ENCODE data around the gene SEMA3D. TPM values are rescaled to one million over a fixed set of nuclear protein-coding genes. Genes with fewer than 3 reads are reported as not detected.

Gene SEMA3D
- polyA plus RNA-seq, 1 donor from 2014 or later = 1.6 TPM

GRCh38 chr7:85103357-85103756 lies 83.5 kb downstream of the SEMA3D start:
- Histone ChIP-seq H3K9me3 (ENCODE audit: low read length) (no peaks in the 10 kb centered on the region), H3K9me2 (ENCODE audit: insufficient read depth, low read length) (no peaks in the 10 kb centered on the region), H3K4me3 (ENCODE audit: low read length) (no peak overlapping the region), H4K20me1 (ENCODE audit: insufficient read depth) (no peaks in the 10 kb centered on the region), H2AFZ (ENCODE audit: low read depth, low read length) (no peak overlapping the region), H3F3A (ENCODE audit: insufficient read depth, low read length, poor library complexity, severe bottlenecking) (no peaks in the 10 kb centered on the region), H3K4me2 (ENCODE audit: low read length) (no peak overlapping the region), H3K9ac (ENCODE audit: low read length) (no peak overlapping the region), H3K27me3 (ENCODE audit: insufficient read depth, low read depth, low read length) (no peaks in the 10 kb centered on the region), H3K36me3 (ENCODE audit: insufficient read depth, low read length) (no peaks in the 10 kb centered on the region), H3K27ac (ENCODE audit: low read length) (no peak overlapping the region), H3K79me2 (replicated peaks; ENCODE audit: insufficient read depth, low read length) (no peaks in the 10 kb centered on the region)
- TF ChIP-seq REST (IDR thresholded peaks at IDR 0.05; ENCODE audit: borderline replicate concordance) = no peak
- TF ChIP-seq TAF1 (IDR thresholded peaks at IDR 0.05; ENCODE audit: low read depth) = no peak
- TF ChIP-seq CTCF (IDR thresholded peaks at IDR 0.05; ENCODE audit: poor library complexity, severe bottlenecking) = no peak
- no peak for TF ChIP-seq SMC3 (conservative IDR thresholded peaks at IDR 0.05; ENCODE audit: poor library complexity)
- TF ChIP-seq RAD21 (conservative IDR thresholded peaks at IDR 0.05) = no peak
- TF ChIP-seq EP300 (conservative IDR thresholded peaks at IDR 0.05; ENCODE audit: poor library complexity, severe bottlenecking) = no peak
- no peak for TF ChIP-seq MXI1 (conservative IDR thresholded peaks at IDR 0.05; ENCODE audit: poor library complexity, severe bottlenecking)
- TF ChIP-seq POLR2AphosphoS5 (IDR thresholded peaks at IDR 0.05) = no peak

GRCh38 chr7:85102813-85103350 lies 84.0 kb downstream of the SEMA3D start:
- no peak overlapping the region for H3K4me2 ChIP-seq (ENCODE audit: low read length)
- TF ChIP-seq MXI1 (conservative IDR thresholded peaks at IDR 0.05; ENCODE audit: poor library complexity, severe bottlenecking) = no peak
- TF ChIP-seq CTCF (IDR thresholded peaks at IDR 0.05; ENCODE audit: poor library complexity, severe bottlenecking) = no peak
- TF ChIP-seq TAF1 (IDR thresholded peaks at IDR 0.05; ENCODE audit: low read depth) = no peak

More at GRCh38 chr7:85102813-85103350, 84.0 kb downstream of the SEMA3D start:
- Histone ChIP-seq H3K9ac (ENCODE audit: low read length) (no peak overlapping the region), H3K27ac (ENCODE audit: low read length) (no peak overlapping the region), H3K36me3 (ENCODE audit: insufficient read depth, low read length) (no peaks in the 10 kb centered on the region), H4K20me1 (ENCODE audit: insufficient read depth) (no peaks in the 10 kb centered on the region), H3K9me2 (ENCODE audit: insufficient read depth, low read length) (no peaks in the 10 kb centered on the region), H3K9me3 (ENCODE audit: low read length) (no peaks in the 10 kb centered on the region), H2AFZ (ENCODE audit: low read depth, low read length) (no peak overlapping the region), H3K4me3 (ENCODE audit: low read length) (no peak overlapping the region), H3K79me2 (replicated peaks; ENCODE audit: insufficient read depth, low read length) (no peaks in the 10 kb centered on the region), H3F3A (ENCODE audit: insufficient read depth, low read length, poor library complexity, severe bottlenecking) (no peaks in the 10 kb centered on the region), H3K27me3 (ENCODE audit: insufficient read depth, low read depth, low read length) (no peaks in the 10 kb centered on the region)

Measured in neural cell (in vitro differentiated cells).